DOHH2 (cell line): ENCODE results near the gene ZFAND3.

Source experiments
- H3F3A ChIP-seq: fragments of 200-600 bp; sonication (generic), shearing (Covaris generic); 2 replicates; pipeline ENCODE4 v1.6.0; 2016; ENCODE audit warnings: antibody characterized with exemption, mild to moderate bottlenecking; ENCODE audit not compliant: control insufficient read depth, insufficient read depth
- H3K27ac ChIP-seq: fragments of 200-600 bp; sonication (generic); 2 replicates; pipeline ENCODE4 v1.5.1; 2014; ENCODE audit warnings: low read depth, mild to moderate bottlenecking, low read length, moderate library complexity
- H3K27me3 ChIP-seq: fragments of 200-600 bp; sonication (generic); 2 replicates; pipeline ENCODE4 v1.6.1; 2014; ENCODE audit warnings: mild to moderate bottlenecking, low read length, mixed read lengths; ENCODE audit not compliant: control insufficient read depth
- H3K36me3 ChIP-seq: fragments of 200-600 bp; sonication (generic); 2 replicates; pipeline ENCODE4 v1.6.1; 2014; ENCODE audit warnings: mild to moderate bottlenecking, low read length, moderate library complexity, mixed read lengths; ENCODE audit not compliant: control insufficient read depth
- H3K4me1 ChIP-seq: fragments of 200-600 bp; sonication (generic); 2 replicates; pipeline ENCODE4 v1.6.1; 2014; ENCODE audit warnings: mild to moderate bottlenecking, low read length, mixed read lengths; ENCODE audit not compliant: control insufficient read depth
- H3K4me2 ChIP-seq: fragments of 200-600 bp; sonication (generic); 2 replicates; pipeline ENCODE4 v1.6.0; 2014; ENCODE audit warnings: mild to moderate bottlenecking, low read length, moderate library complexity
- H3K4me3 ChIP-seq: fragments of 200-600 bp; sonication (generic); 2 replicates; pipeline ENCODE4 v1.5.1; 2014; ENCODE audit warnings: mild to moderate bottlenecking, low read length, mixed read lengths
- H3K79me2 ChIP-seq: fragments of 200-600 bp; sonication (generic); 2 replicates; pipeline ENCODE4 v1.6.1; 2014; ENCODE audit warnings: mild to moderate bottlenecking, low read length, mixed read lengths; ENCODE audit not compliant: control insufficient read depth
- H3K9me2 ChIP-seq: fragments of 200-600 bp; sonication (generic); replicated peaks from 2 replicates; pipeline ENCODE4 v1.6.1; 2014; ENCODE audit warnings: mild to moderate bottlenecking, low read length, mixed read lengths; ENCODE audit not compliant: control insufficient read depth
- H3K9me3 ChIP-seq: fragments of 200-600 bp; sonication (generic); 2 replicates; pipeline ENCODE4 v1.6.1; 2014; ENCODE audit warnings: antibody characterized with exemption, low read length, mixed read lengths; ENCODE audit not compliant: control insufficient read depth, insufficient read depth
- H4K20me1 ChIP-seq: fragments of 200-600 bp; sonication (generic); 2 replicates; pipeline ENCODE4 v1.6.0; 2014; ENCODE audit warnings: low read depth, mild to moderate bottlenecking, antibody characterized with exemption, low read length, moderate library complexity; ENCODE audit not compliant: control insufficient read depth, insufficient read depth
- CTCF ChIP-seq: fragments of 200-600 bp; sonication (generic); IDR thresholded peaks from one replicate; pipeline ENCODE4 v1.5.1; 2014; ENCODE audit warnings: antibody characterized with exemption, mild to moderate bottlenecking, low read depth, low read length; ENCODE audit not compliant: poor library complexity, severe bottlenecking
- EZH2phosphoT487 ChIP-seq: fragments of 200-600 bp; sonication (generic); IDR thresholded peaks from 2 replicates; pipeline ENCODE4 v1.6.1; 2017; ENCODE audit warnings: borderline replicate concordance, mild to moderate bottlenecking, antibody characterized with exemption, low read length, moderate library complexity, mixed read lengths

The ZFAND3 gene

GRCh38 chr6:38179794-38180430 lies 360.4 kb downstream of the ZFAND3 start:
- Histone ChIP-seq H3F3A (no peaks in the 10 kb centered on the region), H3K79me2 (no peaks in the 10 kb centered on the region), H3K9me3 (no peaks in the 10 kb centered on the region), H3K27me3 (no peaks in the 10 kb centered on the region), H3K36me3 (no peaks in the 10 kb centered on the region), H3K4me1 (no peaks in the 10 kb centered on the region), H4K20me1 (no peaks in the 10 kb centered on the region), H3K9me2 (no peaks in the 10 kb centered on the region), H3K27ac (no peak overlapping the region), H3K4me2 (no peak overlapping the region), H3K4me3 (no peak overlapping the region)
- TF ChIP-seq CTCF: no peak
- TF ChIP-seq EZH2phosphoT487: no peak

GRCh38 chr6:38180586-38180985 lies 361.1 kb downstream of the ZFAND3 start:
- Histone ChIP-seq H4K20me1 (no peaks in the 10 kb centered on the region), H3K79me2 (no peaks in the 10 kb centered on the region), H3F3A (no peaks in the 10 kb centered on the region), H3K9me3 (no peaks in the 10 kb centered on the region), H3K9me2 (no peaks in the 10 kb centered on the region), H3K4me3 (no peak overlapping the region), H3K27ac (no peak overlapping the region), H3K27me3 (no peaks in the 10 kb centered on the region), H3K4me2 (no peak overlapping the region), H3K4me1 (no peaks in the 10 kb centered on the region), H3K36me3 (no peaks in the 10 kb centered on the region)
- no peak for TF ChIP-seq CTCF
- no peak for TF ChIP-seq EZH2phosphoT487

- Histone ChIP-seq H3K4me1 (no peaks in the 10 kb centered on the region), H3K27ac (no peak overlapping the region), H3K4me2 (no peak overlapping the region), H3K27me3 (no peaks in the 10 kb centered on the region), H3K9me2 (no peaks in the 10 kb centered on the region), H3K9me3 (no peaks in the 10 kb centered on the region), H3K36me3 (no peaks in the 10 kb centered on the region), H3K79me2 (no peaks in the 10 kb centered on the region), H3K4me3 (no peak overlapping the region), H3F3A (no peaks in the 10 kb centered on the region), H4K20me1 (no peaks in the 10 kb centered on the region)
- TF ChIP-seq CTCF (no peak), EZH2phosphoT487 (no peak)
Observed at GRCh38 chr6:38182426-38182825, 362.9 kb downstream of the ZFAND3 start.
